HG03354 (cell line): Measurements from ENCODE around the gene PJA1.

Experiments used
- ATAC-seq: cut with Tn5 transposase; IDR thresholded peaks from one replicate; pipeline ENCODE4 v1.9.1; 2021; ENCODE audit warnings: mild to moderate bottlenecking; ENCODE audit not compliant: unreplicated experiment, poor library complexity, severe bottlenecking

Gene PJA1

DNA sequence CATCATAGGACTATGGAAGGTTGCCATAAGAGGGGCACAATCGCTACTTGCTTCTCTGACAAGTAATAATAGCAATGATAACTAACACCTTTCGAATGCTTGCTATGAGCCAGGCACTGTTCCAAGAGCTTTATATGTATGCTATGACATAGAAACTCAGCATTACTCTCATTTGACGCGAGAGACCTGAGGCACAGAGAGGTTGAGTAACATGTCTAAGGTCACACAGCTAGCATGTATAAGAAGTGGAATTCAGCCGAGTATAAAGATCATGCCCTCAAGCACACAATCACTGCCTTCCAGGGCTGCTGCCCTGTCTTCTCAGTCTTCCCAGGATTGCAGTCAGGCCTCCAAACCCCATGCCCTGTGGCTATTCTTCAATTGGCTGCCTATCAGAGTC lies 19.5 kb downstream of the PJA1 start:
- no peak for ATAC-seq

- no peak for ATAC-seq
Observed at GRCh38 chrX:69144838-69145680, 20.2 kb downstream of the PJA1 start.

DNA sequence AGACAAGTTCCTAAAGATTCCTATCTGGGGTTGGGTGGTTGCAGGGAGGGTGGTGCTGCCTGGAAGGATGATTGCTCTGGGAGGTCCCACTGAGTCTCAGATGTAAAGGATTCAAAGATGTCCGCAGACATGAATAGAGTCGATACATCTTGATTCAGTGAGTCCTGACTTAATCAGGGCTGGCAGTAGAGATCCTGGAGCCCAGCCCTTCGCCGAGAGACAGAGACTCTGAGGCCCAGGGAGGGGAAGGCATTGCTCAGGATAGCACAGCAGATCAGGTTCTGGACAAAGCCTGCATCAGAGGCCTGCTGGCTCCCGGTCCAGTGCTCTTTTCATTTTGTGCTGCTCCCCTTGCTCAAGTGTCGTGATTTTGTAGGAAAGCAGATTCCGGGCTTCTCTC lies 21.7 kb downstream of the PJA1 start:
- ATAC-seq = no peak

GRCh38 chrX:69142788-69143469 lies 22.3 kb downstream of the PJA1 start:
- no peak for ATAC-seq

GRCh38 chrX:69140837-69141236 lies 24.4 kb downstream of the PJA1 start:
- no peak for ATAC-seq

GRCh38 chrX:69139516-69139915 lies 25.7 kb downstream of the PJA1 start:
- ATAC-seq = no peak

- ATAC-seq = no peak
Observed at GRCh38 chrX:69138512-69138911, 26.7 kb downstream of the PJA1 start.

DNA sequence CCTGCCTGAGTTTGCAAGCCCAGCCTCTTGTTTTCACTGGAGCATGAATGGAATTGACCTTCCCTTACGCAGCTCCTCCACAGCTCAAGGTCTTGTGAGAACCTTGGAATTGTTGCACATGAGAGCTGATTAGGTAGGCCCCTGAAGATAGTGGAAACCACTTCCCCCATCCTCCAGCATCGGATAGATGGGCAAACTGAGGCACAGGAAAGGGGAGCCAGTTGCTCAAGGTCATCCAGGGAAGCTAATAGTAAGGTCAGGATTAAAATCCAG lies 27.2 kb downstream of the PJA1 start:
- ATAC-seq = no peak

GRCh38 chrX:69137371-69138117 lies 27.7 kb downstream of the PJA1 start:
- ATAC-seq = no peak

DNA sequence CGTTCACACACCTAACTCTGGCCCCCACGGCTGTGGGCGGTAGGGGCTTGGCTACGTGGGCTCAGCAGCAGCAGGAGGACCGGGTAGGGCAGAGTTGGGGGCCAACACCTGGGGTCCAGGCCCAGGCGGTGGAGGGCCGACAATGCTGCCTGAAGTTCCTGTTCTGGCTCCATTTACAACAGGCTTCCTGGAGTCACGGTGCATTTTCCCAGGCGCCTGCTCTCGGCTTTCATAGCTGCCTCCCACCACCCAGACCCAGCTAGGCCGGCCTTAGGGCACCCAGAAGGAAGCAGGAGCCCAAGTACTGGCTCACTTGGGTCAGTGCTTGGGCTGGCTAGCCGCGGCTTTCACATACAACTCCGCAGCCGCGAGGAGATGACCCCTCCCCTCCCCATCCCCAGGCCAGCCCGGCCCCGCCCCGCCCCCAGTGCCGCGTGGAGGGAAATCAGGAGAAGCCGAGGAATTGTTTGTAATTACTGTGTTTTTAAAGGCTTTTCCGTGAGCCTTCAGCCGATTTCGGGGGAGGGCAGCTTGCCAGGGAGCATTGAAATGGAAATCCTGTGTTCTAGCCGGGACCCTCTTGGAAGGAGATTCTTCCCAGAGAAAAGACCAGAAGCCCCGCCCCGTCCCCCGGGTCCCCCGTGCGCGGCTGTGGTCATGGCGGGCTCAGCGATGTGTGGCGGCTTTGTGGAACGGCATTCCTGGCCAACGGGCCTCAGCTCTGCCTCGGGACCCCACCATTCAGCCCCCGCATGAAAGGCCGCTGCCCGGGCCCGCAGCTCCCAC lies 28.5 kb downstream of the PJA1 start:
- ATAC-seq = no peak

DNA sequence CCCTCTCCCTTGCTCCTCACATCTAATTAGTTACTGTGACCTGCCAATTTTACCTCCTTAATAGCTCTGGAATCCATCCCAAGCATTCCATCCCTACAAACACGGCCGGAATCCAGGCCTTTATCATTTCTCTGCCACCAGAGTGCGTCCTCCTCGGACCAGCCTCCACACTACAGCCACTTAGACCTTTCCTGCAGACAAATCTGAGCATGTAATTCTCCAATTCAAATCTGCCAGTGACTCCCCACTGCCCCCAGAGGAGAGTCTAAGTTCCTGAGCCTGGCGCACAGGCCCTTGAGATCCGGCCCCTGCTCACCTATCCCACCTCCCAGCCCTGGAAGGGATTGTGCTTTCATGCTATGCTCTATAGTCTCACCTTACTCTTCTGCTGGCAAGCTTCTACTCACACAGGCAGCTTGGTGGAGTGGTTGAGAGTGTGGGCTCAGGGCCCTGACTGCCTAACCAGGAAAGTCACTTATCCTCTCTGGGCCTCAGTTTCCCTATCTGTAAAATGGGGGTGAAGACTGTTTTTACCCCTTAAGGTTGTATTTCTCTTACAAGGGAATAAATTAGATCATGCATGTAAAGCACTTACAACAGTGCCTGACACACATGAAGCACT lies 31.2 kb downstream of the PJA1 start:
- no peak for ATAC-seq

- no peak for ATAC-seq
Observed at GRCh38 chrX:69131886-69132285, 33.4 kb downstream of the PJA1 start.

DNA sequence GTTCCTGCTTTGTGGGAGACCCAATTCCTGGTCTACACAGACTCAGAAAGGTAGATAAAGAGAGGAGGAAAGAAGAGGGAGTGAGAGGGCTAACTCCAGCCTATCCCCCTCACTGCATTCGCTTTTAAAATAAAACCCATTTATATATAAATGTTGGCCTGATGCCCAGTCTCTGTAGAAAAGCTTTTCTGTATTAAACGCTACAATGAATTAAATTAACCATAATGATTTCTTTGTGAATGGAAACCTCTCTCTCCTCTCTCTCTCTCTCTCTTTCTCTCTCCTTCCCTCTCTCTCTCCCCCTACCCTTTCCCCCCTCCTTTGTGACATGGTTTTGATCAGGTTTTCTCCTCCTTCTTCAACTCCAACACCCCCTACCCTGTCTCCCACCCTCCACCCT lies 34.8 kb downstream of the PJA1 start:
- no peak for ATAC-seq

DNA sequence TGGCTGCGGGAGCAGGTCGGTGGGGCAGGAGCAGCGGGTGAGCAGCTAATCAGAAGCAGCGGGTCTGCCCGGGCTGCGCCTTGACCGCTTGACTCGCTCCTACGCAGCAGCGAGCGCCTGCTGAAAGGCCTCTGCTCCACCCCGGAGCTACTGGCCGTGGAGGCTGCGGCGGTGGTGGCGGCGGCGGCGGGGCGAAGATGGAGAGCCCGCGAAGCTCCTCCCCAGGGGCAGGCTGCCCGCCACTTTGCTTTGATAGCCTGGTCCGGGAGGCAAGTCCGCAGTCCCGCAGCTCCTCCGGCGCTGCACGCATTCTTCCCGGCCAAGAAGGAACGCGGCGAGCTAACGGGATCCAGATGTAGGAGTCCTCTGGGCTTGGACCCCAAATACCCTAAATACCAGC lies 36.7 kb downstream of the PJA1 start:
- ATAC-seq = no peak

GRCh38 chrX:69127466-69127865 lies 37.8 kb downstream of the PJA1 start:
- no peak for ATAC-seq

GRCh38 chrX:69126642-69127041 lies 38.6 kb downstream of the PJA1 start:
- no peak for ATAC-seq

- ATAC-seq = no peak
Observed at GRCh38 chrX:69125094-69125493, 40.2 kb downstream of the PJA1 start.

- ATAC-seq = no peak
Observed at GRCh38 chrX:69124108-69124507, 41.1 kb downstream of the PJA1 start.

DNA sequence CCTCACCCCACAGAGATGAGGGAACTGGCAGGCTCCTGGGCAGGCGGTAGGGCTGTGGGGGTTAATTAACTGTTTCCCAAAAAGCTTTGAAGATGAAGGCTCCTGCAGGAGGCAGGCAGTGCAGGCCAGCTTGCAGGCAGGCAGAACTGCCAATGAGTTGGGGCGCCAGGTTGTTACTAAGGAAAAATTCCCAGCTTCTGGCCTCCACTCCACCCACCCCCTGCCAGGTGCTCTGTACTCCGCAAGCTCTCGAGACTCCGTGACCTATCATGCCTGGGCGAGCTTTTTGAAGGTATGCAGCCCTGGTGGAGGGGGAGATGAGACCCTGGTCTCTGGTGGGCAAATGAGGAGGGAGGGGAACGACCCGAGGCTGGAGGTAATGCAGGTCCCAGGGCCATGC lies 41.8 kb downstream of the PJA1 start:
- ATAC-seq = no peak
